K562 (cell line): ENCODE data around the gene MYH9. TPM values are rescaled to one million over a fixed set of nuclear protein-coding genes. Genes with fewer than 3 reads are reported as not detected.

Source experiments
- ATAC-seq: fragments of 200-7000 bp; cut with Tn5 transposase; 3 replicates; pipeline ENCODE4 v1.9.1; 2020; ENCODE audit warnings: moderate library complexity
- BruUV-seq: library from RNA; stranded (reverse); fragments of 400-500 nt; replicated peaks from 2 replicates; lab custom pipeline; 2021; lab: Mats Ljungman, UMichigan
- CTCF ChIA-PET: fragments of 300-600 bp; formaldehyde crosslinking; extraction: SDS; loops from one replicate; lab custom pipeline; 2021; ENCODE audit warnings: low intra/inter-chr PET ratio; lab: Yijun Ruan, JAX
- POLR2A ChIA-PET: fragments of 300-600, 350-650 bp; sonication (Branson Sonifier 250); formaldehyde crosslinking; extraction: SDS; loops from one replicate; lab custom pipeline; 2021; ENCODE audit warnings: antibody characterized with exemption, inconsistent platforms; lab: Yijun Ruan, JAX
- DNase-seq, 4 experiments: peaks; one replicate each; pipeline versions ENCODE4 v3.0.0 to v3.0.0-alpha.2; 2011 to 2018; ENCODE audit warnings: low spot score in 3 of 4, mixed read lengths in 3 of 4; ENCODE audit errors: extremely low read depth in 1 of 4
- FAIRE-seq: peaks from 2 replicates; lab custom pipeline; 2011; peaks lifted over from hg19 to GRCh38; lab: Jason Lieb, UNC
- H2AFZ ChIP-seq: 2 replicates; pipeline ENCODE4 v1.6.0; 2011; ENCODE audit warnings: low read depth, low read length, control low read depth, inconsistent platforms
- H3K27ac ChIP-seq: fragments of 200-600 bp; 3 replicates; pipeline ENCODE4 v1.8.0; 2011; ENCODE audit warnings: low read depth, mild to moderate bottlenecking, control low read depth, inconsistent platforms, low read length, moderate library complexity, mixed read lengths; ENCODE audit errors: extremely low read depth
- H3K27me3 ChIP-seq, 2 experiments: fragments of 300-600 bp in 1 of 2; 2 replicates in 1 of 2; 3 replicates in 1 of 2; pipeline versions ENCODE4 v1.6.0 to v1.8.0; 2011; ENCODE audit warnings: inconsistent platforms in 2 of 2, low read length in 2 of 2, mild to moderate bottlenecking in 1 of 2, mixed read lengths in 1 of 2, moderate library complexity in 1 of 2; ENCODE audit not compliant: control insufficient read depth in 2 of 2, insufficient read depth in 2 of 2
- H3K36me3 ChIP-seq: fragments of 300-600 bp; 3 replicates; pipeline ENCODE4 v1.8.0; 2011; ENCODE audit warnings: mild to moderate bottlenecking, low read length, inconsistent platforms; ENCODE audit not compliant: control insufficient read depth, insufficient read depth
- H3K4me1 ChIP-seq, 2 experiments: fragments of 200-600 bp in 1 of 2; replicated peaks in 1 of 2; 2 replicates in 1 of 2; 3 replicates in 1 of 2; pipeline versions ENCODE4 v1.5.1 to v1.8.0; 2011; ENCODE audit warnings: inconsistent platforms in 2 of 2, low read length in 2 of 2, mild to moderate bottlenecking in 1 of 2, mixed read lengths in 1 of 2, moderate library complexity in 1 of 2; ENCODE audit not compliant: control insufficient read depth in 2 of 2, insufficient read depth in 2 of 2
- H3K4me2 ChIP-seq: 2 replicates; pipeline ENCODE4 v1.6.1; 2011; ENCODE audit warnings: low read length, control low read depth, inconsistent platforms, mixed read lengths; ENCODE audit not compliant: insufficient read depth
- H3K4me3 ChIP-seq: fragments of 200-600 bp; sonication (generic), shearing (Covaris generic); 2 replicates; pipeline ENCODE4 v1.5.1; 2016; ENCODE audit warnings: control low read depth, inconsistent platforms
- H3K79me2 ChIP-seq: fragments of 200-600 bp; 3 replicates; pipeline ENCODE4 v1.8.0; 2011; ENCODE audit warnings: low read length, inconsistent platforms; ENCODE audit not compliant: control insufficient read depth, insufficient read depth
- H3K9ac ChIP-seq, 2 experiments: 2 replicates each; pipeline versions ENCODE4 v1.6.0 to v1.6.1; 2011; ENCODE audit warnings: low read depth in 2 of 2, low read length in 2 of 2, control low read depth in 1 of 2, inconsistent platforms in 1 of 2, mild to moderate bottlenecking in 1 of 2, mixed read lengths in 1 of 2; ENCODE audit not compliant: insufficient read depth in 1 of 2
- H3K9me1 ChIP-seq: one replicate; pipeline ENCODE4 v1.6.0; 2011; ENCODE audit warnings: inconsistent platforms, mild to moderate bottlenecking, low read length, moderate library complexity; ENCODE audit not compliant: control insufficient read depth, insufficient read depth
- H3K9me3 ChIP-seq: replicated peaks from 2 replicates; pipeline ENCODE4 v1.5.1; 2011; ENCODE audit warnings: low read depth, low read length, inconsistent platforms; ENCODE audit not compliant: control insufficient read depth, insufficient read depth
- H4K20me1 ChIP-seq: replicated peaks from 2 replicates; pipeline ENCODE4 v1.6.1; 2011; ENCODE audit warnings: low read length, inconsistent platforms, mixed read lengths; ENCODE audit not compliant: control insufficient read depth, insufficient read depth
- C11orf30 ChIP-seq: fragments of 450-650 bp; IDR thresholded peaks from 2 replicates; pipeline ENCODE4 v1.6.1; 2016; ENCODE audit warnings: low read depth, mild to moderate bottlenecking
- CBX1 ChIP-seq: sonication (generic); IDR thresholded peaks from 2 replicates; pipeline ENCODE4 v1.6.1; 2016; ENCODE audit warnings: antibody characterized with exemption, low read depth, mild to moderate bottlenecking
- FOSL1 ChIP-seq: fragments of 200-800 bp; sonication (Bioruptor generic); conservative IDR thresholded peaks from 2 replicates; pipeline ENCODE4 v1.6.1; 2016; ENCODE audit warnings: missing genetic modification characterization, missing compliant biosample characterization
- FOXJ3 ChIP-seq: sonication (generic); formaldehyde crosslinking; IDR thresholded peaks from 2 replicates; pipeline ENCODE4 v1.4.0; 2020; ENCODE audit warnings: mild to moderate bottlenecking, missing genetic modification reagents
- MAFG ChIP-seq: fragments of 450-650 bp; conservative IDR thresholded peaks from 2 replicates; pipeline ENCODE4 v1.6.1; 2016; ENCODE audit warnings: missing genetic modification characterization, missing compliant biosample characterization
- RNF219 ChIP-seq: fragments of 250-450 bp; sonication (Bioruptor Pico); IDR thresholded peaks from 2 replicates; pipeline ENCODE4 v1.5.0; 2022; ENCODE audit warnings: mild to moderate bottlenecking
- ZBTB33 ChIP-seq: sonication (generic); formaldehyde crosslinking; IDR thresholded peaks from 2 replicates; pipeline ENCODE4 v1.8.1; 2023; ENCODE audit warnings: mild to moderate bottlenecking, missing genetic modification reagents
- ZNF75A ChIP-seq: fragments of 450-650 bp; formaldehyde crosslinking; IDR thresholded peaks from 2 replicates; pipeline ENCODE4 v1.4.0; 2020; ENCODE audit warnings: mild to moderate bottlenecking
- WGBS: fragments of 100-300 bp; shearing (Covaris generic); methylation state at CpG from one replicate; pipeline ENCODE4 v1.1.6; 2016; ENCODE audit warnings: low coverage, mixed read lengths; ENCODE audit not compliant: insufficient coverage; ENCODE audit errors: missing lambda C conversion rate; 5-methylcytosine and 5-hydroxymethylcytosine counted together
- in situ Hi-C: fragments of 300-500 bp; cut with MboI; formaldehyde crosslinking; loops from 4 replicates; pipeline ENCODE4 v1.15.0; 2018; ENCODE audit warnings: inconsistent platforms, mixed read lengths
- intact Hi-C: fragments of 100-400 bp; cut with micrococcal nuclease; formaldehyde crosslinking; loops from 2 replicates; pipeline ENCODE4 v1.14.2; 2022
- polyA plus RNA-seq, 8 experiments: library from polyadenylated mRNA; depleted of rRNA in 4 of 8; stranded (reverse) in 5 of 8; unstranded in 3 of 8; fragments of >200 nt; fragmentation: Nextera tagmentation in 2 of 8; fragmentation: Illumina TruSeq in 1 of 8; extraction: Ambion mirVana in 2 of 8; extraction: Trizol in 1 of 8; gene quantifications; 2 replicates each; pipeline versions ENCODE4 v1.2.1 to v1.2.3, GENCODE V29; 2011 to 2014; ENCODE audit warnings: inconsistent platforms in 1 of 8, missing spikeins in 1 of 8
- total RNA-seq, 7 experiments: library from RNA; depleted of rRNA in 6 of 7; stranded (reverse); fragments of >200 nt in 6 of 7; fragmentation: Illumina TruSeq in 2 of 7; extraction: Trizol in 2 of 7; gene quantifications; 2 replicates each; pipeline versions ENCODE4 v1.2.1 to v1.2.3, GENCODE V29; 2011 to 2021; ENCODE audit warnings: low replicate concordance in 1 of 7

MYH9 gene
- total and polyA plus RNA-seq, 9 of the 15 experiments (the other 6 are each of a cell fraction or from before 2014, with no cell fraction given): 0.71 to 111 (median 24.6) TPM

- no peaks in the 10 kb centered on the region for H3K9me3 ChIP-seq
- H2AFZ ChIP-seq: no peak overlapping the region
- H3K27ac ChIP-seq: no peak overlapping the region
- 79% methylated on average over 15 of the region's 25 CpGs for WGBS
- peaks cover under 1% of the 10 kb centered on the region for H4K20me1 ChIP-seq
- ATAC-seq (no peak), DNase-seq (no peak), FAIRE-seq (peak; percentile 32)
- H3K4me2 ChIP-seq: no peak overlapping the region
- H3K9me1 ChIP-seq: peaks cover 3% of the 10 kb centered on the region
- H3K27me3 ChIP-seq: no peaks in the 10 kb centered on the region
- peaks cover 9% of the 10 kb centered on the region; the same call in 2 of the 3 replicates for H3K36me3 ChIP-seq
- ChIA-PET POLR2A (interaction anchor here (0.6 to 1.6 kb wide), 3 partner anchors 11 to 1858 kb away, joined by 3 to 6 read pairs (median 4); no protein-coding TSS in a partner anchor), CTCF (no interaction called here)
- TF ChIP-seq FOXJ3 (no peak), MAFG (tag) (0 out of 2 replicates have a peak, but pooled peaks have one; percentile 9), ZBTB33 (CRISPR knock-in tag) (peak; percentile 63), RNF219 (CRISPR knock-in tag) (no peak), C11orf30 (0 out of 2 replicates have a peak, but pooled peaks have one; percentile 19), CBX1 (no peak), FOSL1 (tag) (no peak), ZNF75A (CRISPR knock-in tag) (no peak)
- peaks cover 12 to 23% of the 10 kb centered on the region in 2 experiments for H3K4me1 ChIP-seq
- in situ Hi-C loops (no loop called here), intact Hi-C loops (no loop called here)
- peak overlapping the region in 1 of 2 experiments; percentile 52; a peak in 1 of 4 replicates for H3K9ac ChIP-seq
- H3K79me2 ChIP-seq: peaks cover 82% of the 10 kb centered on the region
- no TSS peak for BruUV-seq
- H3K4me3 ChIP-seq: no peak overlapping the region
These were observed 30.8 kb downstream of the MYH9 start for GRCh38 chr22:36356708-36357624.
